ENCODE results near the gene ITSN1.

DNA sequence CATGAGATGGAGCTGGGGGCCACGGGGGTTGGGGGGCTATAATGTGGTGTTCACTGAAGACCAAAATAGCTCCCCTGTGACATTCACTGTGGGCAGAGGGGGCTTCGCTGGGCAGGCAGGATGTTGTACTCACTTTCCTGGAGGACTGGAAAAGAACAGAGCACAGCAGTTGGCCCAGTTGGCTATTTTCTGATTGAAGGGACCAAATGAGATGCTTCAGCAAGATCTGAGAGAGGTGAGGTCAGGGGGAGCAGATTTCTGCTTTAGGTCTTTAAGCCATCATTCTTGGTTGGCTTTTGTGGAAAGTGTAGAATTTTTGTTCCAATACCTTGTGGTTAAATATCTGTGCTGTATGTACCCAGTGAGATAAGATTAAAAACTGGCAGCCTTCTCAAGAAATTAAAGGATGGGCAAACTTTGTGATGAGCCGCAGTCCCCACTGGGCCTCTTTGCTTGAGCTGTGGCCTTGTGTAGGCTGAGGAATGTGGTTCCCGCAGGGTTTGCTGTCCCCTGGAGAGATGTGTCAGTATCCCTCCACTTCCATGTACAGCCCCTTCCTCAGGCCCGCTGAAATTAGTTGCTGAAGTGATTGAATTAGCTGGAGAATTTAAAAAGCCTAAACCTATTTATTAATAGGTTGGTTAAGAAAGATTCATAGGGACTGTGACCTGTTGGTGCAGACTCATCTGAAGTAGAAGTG is 192.7 kb downstream of the ITSN1 start:
- TF ChIP-seq, protein P1, sequence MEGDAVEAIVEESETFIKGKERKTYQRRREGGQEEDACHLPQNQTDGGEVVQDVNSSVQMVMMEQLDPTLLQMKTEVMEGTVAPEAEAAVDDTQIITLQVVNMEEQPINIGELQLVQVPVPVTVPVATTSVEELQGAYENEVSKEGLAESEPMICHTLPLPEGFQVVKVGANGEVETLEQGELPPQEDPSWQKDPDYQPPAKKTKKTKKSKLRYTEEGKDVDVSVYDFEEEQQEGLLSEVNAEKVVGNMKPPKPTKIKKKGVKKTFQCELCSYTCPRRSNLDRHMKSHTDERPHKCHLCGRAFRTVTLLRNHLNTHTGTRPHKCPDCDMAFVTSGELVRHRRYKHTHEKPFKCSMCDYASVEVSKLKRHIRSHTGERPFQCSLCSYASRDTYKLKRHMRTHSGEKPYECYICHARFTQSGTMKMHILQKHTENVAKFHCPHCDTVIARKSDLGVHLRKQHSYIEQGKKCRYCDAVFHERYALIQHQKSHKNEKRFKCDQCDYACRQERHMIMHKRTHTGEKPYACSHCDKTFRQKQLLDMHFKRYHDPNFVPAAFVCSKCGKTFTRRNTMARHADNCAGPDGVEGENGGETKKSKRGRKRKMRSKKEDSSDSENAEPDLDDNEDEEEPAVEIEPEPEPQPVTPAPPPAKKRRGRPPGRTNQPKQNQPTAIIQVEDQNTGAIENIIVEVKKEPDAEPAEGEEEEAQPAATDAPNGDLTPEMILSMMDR (IDR thresholded peaks at IDR 0.05) = no peak
- TF ChIP-seq POLR2A (IDR thresholded peaks at IDR 0.05) (no peak), POLR2AphosphoS5 (IDR thresholded peaks at IDR 0.05) (no peak)
